Gastrocnemius medialis (tissue), 4 donors: ENCODE data around the gene CEP55.

Source experiments
- POLR2A ChIP-seq, 2 donors: fragments of 450-650 bp; IDR thresholded peaks; one replicate each; pipeline ENCODE4 v1.6.1; 2017; ENCODE audit warnings: antibody characterized with exemption in 2 of 2, mild to moderate bottlenecking in 2 of 2, moderate library complexity in 2 of 2
- TF ChIP-seq, protein P1 (sequence below), 5 experiments: fragments of 450-650 bp in 3 of 5; fragments of 200-600 bp in 2 of 5; sonication (generic) in 2 of 5; IDR thresholded peaks in 4 of 5; conservative IDR thresholded peaks in 1 of 5; 1 replicate in 4 of 5; 2 replicates in 1 of 5; pipeline ENCODE4 v1.5.1; 2016 to 2019; ENCODE audit warnings: antibody characterized with exemption in 5 of 5, mild to moderate bottlenecking in 3 of 5, moderate library complexity in 3 of 5

DNA sequence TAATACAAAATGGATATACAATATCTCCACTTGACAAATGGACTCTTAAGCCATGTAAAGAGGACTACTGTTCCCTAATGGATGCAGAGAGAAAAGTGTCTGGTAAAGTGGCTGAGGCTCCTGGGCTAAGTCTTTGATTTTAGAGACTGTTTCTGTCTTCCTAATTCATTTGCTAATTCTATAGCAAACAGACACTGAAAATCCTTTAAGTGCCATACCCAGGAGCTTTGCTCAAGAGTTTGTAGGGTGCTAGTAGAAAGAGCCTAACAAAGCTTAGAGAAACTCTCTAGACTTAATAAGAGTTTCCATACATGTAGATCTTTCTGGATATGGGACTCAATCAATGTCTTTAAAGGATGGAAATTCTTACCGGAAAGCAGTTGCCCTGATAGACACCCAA lies 16.7 kb downstream of the CEP55 start:
- TF ChIP-seq, protein P1, sequence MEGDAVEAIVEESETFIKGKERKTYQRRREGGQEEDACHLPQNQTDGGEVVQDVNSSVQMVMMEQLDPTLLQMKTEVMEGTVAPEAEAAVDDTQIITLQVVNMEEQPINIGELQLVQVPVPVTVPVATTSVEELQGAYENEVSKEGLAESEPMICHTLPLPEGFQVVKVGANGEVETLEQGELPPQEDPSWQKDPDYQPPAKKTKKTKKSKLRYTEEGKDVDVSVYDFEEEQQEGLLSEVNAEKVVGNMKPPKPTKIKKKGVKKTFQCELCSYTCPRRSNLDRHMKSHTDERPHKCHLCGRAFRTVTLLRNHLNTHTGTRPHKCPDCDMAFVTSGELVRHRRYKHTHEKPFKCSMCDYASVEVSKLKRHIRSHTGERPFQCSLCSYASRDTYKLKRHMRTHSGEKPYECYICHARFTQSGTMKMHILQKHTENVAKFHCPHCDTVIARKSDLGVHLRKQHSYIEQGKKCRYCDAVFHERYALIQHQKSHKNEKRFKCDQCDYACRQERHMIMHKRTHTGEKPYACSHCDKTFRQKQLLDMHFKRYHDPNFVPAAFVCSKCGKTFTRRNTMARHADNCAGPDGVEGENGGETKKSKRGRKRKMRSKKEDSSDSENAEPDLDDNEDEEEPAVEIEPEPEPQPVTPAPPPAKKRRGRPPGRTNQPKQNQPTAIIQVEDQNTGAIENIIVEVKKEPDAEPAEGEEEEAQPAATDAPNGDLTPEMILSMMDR (IDR thresholded peaks at IDR 0.05 in 4 of 5, conservative IDR thresholded peaks at IDR 0.05 in 1 of 5), result no peak
- TF ChIP-seq POLR2A (IDR thresholded peaks at IDR 0.05), result no peak
